Activated CD4-positive, alpha-beta T cell treated with anti-CD3 and anti-CD28 coated beads, Interleukin-2, Interleukin-4, amounts not matched to agents 100 ng/mL and 50 ng/mL, durations not matched to agents 16 hours and 8 hours (primary cell): ENCODE data around the gene MNAT1.
"Not testable (repeated sequence)": the region's sequence is repeated elsewhere in the genome, so short reads cannot be mapped to it uniquely, and the experiment has no call there.

Experiments used
- DNase-seq: peaks from one replicate; pipeline ENCODE4 v3.0.0-alpha.2; 2020; ENCODE audit warnings: low spot score

MNAT1 gene

DNA sequence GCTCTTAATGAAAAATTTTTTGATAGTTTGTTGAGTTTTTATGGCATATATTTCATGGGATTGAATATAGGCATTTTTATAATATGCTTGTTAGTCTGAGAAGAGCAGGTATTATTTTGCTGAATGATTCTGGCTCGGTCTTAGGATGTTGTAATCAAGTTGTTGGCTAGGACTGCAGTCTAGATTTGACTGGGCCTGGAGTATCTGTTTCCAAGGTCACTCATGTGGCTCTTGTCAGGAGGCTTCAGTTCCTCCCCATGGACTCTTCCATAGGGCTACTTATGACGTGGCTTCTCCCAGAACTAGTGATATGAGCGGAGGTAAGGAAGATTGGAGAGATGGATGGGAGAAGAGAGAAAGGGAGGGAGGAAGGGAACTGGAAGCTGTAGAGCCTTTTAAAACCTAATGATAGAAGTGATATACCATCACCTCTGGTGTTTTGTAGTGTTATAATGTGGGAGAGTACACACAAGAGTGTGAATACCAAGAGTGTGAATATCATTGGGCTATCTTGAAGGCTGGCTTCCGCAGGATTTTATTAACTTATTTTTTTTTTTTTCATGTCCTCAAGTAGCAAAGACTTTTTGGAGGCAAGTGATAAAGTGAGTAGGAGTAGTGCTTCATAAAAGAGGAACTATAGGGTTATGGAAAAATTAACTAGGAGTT, 4.4 kb downstream of the MNAT1 start:
- DNase-seq, result no peak

DNA sequence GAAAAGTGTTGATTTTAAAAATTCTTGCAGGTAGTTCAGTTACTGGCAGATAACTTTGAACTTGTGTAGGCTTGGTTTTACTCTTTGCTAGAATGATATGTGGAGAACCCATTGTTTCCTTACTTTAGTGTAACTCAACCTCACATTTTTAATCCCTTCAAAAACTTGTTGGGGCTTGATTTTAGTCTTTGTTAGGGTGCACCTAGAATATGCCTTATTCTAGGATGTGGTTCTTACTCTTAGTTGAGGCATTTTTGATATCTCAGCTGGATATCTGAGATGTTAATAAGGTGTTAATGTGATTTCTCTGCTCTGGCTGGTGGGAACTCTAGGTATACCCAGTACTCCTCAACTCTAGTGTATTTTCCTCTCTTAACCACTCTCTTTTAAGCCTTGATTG, 10.0 kb downstream of the MNAT1 start:
- DNase-seq, result no peak

DNA sequence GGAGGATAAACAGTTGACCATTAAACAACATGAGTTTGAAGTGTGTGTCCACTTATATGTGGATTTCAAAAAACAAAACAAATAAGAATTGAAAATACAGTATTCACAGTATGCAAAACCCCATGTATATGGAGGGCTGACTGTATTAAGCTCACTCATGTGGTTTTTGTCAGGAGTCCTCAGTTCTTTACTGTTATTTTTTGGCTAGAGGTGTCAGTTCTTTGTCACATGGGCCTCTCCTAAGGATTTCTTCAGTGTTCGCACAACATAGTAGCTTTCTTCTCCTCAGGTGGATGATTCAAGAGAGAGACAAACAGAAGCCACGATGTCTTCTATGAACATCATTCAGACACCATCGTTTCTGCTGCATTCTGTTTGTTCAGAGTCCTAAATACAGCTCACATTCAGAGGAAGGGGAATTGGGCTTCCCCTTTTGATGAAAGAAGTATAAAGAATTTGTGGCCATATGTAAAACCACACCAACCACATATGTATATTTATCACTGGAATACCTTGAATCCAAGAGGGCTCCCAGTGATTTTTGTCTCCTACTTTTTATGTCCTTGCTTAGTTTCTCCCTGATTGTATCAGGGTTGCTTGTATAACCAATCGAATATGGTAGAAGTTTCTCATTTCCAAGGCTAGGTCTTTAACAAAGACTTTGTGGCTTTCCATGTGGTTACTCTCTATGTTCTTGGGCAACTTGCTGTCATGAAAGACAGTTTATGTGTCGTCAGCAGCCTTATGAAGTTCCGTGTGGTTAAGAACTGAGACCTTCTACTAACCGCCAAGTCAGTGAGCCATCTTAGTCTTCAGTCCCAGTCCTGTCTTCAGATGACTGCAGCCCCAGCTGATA, 18.9 kb downstream of the MNAT1 start:
- peak; percentile 91 for DNase-seq

DNA sequence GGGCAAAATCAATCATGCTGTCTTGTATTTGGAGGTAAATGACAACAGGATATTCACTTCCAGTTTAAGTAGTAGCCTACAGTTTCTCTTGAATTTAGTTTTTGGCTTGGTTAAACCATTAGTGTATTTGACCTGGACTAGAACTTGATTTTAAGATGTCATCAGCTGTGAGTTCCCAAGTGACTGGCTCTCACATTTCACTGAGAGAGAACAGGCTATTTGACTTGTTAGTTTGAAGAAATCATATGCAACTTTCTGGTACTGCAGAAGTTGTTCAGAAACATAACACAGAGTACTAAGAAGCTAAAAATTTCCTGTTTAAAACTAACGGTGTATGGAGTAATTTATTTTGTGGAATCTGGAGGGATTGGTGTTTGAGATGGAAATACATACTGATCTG, 22.3 kb downstream of the MNAT1 start:
- DNase-seq, result no peak

DNA sequence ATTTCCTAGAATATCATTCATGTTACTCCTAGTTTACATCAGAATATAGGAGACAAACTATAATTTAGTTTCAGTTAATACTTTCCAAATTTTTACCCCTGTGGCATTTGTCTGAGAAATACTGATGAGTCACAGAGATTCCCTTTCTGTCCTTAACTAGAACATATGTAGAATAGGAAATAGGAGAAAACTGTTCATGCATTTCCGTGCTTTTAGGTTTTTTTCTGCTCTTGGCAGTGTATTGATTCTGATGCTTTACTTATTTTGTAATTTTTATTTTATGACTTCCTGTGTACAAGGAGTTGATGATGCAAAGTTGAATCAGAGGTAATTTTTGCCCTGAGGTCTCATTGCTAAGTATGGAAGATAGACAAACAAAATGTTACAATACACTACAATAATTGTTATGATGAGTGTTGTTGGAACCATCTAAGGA, 23.0 kb downstream of the MNAT1 start:
- DNase-seq, result no peak

DNA sequence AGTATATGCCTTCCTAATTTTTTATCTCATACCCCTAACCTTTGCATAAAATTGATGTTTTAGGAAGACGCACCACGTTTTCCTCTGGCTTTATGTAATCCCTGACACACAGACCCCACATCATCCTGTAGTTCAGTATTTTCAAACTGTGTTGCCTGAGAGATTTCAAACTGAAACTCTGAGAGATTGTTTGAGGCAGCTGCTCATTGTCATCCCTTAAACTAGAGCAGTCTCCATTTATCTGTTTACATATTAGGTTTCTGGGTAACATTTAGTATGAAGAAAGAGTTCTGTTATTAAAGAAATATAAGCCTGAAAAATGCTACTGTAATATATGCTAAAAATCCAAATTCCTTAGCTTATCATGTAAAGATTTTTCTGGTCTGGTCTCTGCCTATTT, 24.3 kb downstream of the MNAT1 start:
- no peak for DNase-seq

DNA sequence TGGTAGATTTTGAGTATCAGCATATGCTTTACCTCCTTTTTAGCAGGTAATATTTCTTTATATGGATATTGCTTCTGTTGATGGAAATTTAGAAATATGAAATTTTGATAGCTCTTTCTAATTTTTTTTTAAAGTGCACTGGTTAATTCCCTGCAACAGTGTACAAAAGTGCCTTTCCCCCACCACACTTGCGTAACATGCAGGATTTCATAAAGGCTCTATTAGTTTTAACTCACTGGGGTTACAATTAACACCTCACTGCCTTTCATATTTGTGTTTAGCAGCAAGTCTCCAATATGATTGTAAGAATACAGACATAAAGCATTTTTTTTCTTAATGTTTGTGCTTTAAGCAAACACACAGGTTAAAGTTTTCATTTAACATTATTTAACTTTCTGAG, 25.6 kb downstream of the MNAT1 start:
- DNase-seq, result no peak

DNA sequence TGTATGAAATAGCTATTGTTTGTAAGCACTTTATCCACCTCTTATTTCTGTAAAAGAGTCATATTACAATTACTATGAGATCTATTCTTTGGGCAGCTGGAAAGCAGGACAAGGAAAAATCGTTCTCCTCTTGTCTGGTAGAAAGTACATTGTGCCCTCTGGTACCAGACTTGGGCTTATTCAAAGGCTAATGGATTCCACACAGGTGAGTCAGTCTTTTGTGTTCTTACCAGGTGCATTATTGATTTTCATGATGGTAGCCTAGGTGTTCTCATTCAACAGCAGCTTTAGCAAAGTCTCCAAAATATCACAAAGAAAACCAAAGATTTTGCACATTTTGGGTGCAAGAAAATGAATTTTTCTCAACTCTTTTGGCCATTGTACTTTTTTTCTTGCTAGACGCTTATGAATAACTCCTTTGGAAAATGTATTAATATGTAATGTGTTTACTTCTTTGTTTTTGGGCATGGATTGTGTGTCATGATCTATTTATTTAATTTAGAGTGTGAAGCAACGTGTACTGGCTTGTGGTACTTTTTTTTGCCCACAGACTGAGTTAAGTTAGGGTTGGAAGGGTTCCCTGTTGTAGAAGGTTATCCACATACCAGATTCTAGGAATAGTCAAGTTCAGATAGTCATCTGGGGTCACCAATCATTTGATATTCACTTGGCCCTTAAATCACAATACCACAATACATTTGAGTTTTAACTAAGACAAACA, 26.2 kb downstream of the MNAT1 start:
- DNase-seq, result no peak

DNA sequence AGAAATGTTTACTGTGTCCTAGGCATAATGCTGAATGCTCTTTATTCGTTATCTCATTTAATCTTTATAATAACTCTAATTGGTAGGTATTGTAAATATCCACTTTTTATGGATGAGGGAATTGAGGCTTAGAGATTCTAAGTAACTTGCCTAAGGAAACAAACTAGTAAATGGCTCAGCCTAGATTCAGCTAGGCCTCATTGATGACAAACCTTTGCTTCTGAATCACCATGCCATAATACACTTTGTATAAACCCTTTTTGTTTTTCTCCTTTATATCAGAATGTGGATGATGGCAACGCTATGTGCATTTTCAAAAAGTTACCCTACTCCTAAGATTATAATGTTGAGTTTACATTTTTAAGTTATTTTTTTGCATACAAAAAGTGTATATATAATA, 34.0 kb downstream of the MNAT1 start:
- DNase-seq, result no peak

DNA sequence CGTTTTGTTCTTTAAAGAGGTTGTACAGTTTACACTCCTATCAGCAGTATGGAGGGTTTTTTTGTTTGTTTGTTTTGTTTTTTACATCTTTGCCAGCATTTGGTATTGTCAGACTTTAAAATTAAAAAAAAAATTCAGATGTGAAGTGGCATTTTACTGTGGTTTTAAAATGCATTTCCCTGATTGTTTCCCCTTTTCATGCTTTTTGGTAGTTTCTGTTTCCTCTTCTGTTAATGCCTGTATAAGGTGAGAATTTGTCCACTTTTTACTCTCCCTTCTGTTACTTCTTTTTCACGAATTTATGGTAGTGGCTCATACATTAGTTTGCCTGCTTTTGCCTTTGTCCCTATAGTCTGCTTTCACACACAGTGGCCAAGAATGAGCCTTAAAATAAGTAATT, 36.6 kb downstream of the MNAT1 start:
- DNase-seq, result no peak

DNA sequence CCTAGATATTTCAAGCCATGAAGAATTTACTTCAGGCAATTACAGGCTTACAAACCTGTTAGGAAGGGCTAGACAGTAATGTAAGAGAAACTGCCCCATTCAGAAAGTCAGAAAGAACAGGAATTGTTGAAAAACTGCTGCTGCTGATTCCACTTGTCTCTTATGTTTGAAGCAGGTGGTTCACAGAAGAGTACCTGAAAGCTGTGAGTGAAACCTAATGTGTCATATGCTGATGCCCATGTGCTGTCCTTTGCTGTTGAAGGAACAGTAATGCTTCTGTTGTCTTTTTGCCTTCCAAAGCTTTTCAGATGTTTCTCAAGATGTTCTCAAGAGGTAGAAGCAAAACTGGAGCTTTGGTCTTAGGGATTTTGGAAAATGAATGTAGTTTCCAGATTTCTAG, 39.0 kb downstream of the MNAT1 start:
- DNase-seq, result no peak

DNA sequence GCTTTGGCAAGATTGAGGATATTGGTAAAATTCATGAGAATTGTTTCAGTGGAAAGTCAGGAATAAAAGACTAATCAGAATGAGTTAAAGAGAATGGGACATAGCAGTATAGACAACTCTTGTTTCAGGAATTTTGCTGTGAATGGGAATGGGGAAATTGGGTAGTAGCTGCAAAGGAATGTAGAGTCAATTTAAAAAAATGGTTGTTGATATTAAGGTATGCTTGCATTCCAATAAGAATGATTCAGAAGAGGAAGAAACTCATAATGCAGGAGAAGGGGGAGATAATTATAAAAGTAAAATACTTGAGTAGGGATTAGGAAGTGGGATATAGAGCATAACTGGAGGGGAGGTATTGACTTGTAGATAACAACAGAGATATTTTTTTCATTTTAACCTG, 40.7 kb downstream of the MNAT1 start:
- no peak for DNase-seq

DNA sequence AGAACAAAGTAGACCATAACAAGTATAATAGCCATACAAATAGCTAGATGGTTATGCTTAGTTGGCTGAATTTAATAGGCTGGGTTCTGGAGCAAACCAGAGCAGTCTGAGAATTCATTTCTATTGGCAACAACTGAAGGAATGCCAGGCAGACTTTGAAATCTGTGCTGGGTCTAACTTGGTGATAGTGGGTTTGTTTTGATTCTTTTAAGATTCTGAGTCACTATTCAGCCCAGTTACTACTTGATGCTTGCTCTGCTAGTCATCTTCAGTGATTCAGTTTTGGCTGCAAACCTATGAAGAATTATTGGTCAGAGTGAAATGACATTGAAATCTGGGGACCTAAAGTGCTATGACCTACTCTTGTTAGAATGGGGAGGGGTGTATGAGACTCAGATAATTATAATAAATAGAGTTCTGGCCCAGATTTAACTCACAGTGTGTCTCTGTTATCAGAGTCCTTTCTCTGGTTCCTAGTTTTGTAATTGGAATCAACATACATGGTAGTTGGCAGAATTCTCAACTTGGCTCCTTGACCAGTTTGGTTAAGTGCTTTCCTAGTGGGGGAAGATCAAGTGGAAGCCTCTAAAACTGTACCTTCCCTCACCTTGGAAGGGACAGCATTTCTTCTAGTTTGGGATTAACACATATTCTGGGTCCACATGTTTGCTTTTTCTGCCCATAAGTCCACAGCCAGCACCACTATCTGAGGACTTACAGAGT, 43.5 kb downstream of the MNAT1 start:
- no peak for DNase-seq

DNA sequence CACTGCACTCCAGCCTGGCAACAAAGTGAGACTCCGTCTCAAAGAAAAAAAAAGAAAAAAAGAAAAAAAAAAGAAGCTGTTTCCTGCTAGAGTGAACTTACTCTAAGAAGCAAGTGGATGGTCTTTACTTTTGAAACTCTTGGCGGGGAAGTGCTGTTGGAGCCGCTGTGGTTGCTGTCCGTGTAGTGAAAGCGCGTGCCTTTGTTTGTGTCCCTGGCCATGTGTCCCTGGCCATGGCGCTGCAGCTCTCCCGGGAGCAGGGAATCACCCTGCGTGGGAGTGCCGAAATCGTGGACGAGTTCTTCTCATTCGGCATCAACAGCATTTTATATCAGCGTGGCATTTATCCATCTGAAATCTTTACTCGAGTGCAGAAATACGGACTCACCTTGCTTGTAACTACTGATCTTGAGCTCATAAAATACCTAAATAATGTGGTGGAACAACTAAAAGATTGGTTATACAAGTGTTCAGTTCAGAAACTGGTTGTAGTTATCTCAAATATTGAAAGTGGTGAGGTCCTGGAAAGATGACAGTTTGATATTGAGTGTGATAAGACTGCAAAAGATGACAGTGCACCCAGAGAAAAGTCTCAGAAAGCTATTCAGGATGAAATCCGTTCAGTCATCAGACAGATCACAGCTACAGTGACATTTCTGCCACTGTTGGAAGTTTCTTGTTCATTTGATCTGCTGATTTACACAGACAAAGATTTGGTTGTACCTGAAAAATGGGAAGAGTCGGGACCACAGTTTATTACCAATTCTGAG, 45.4 kb downstream of the MNAT1 start:
- DNase-seq, result peak; percentile 27

DNA sequence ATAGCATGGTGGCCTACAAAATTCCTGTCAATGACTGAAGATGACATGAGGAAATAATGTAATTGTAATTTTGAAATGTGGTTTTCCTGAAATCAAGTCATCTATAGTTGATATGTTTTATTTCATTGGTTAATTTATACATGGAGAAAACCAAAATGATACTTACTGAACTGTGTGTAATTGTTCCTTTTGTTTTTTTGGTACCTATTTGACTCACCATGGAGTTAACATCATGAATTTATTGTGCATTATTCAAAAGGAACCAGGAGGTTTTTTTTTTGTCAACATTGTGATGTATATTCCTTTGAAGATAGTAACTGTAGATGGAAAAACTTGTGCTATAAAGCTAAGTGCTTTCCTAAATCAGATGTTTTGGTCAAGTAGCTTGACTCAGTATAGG, 46.0 kb downstream of the MNAT1 start:
- DNase-seq, result not testable (repeated sequence)

DNA sequence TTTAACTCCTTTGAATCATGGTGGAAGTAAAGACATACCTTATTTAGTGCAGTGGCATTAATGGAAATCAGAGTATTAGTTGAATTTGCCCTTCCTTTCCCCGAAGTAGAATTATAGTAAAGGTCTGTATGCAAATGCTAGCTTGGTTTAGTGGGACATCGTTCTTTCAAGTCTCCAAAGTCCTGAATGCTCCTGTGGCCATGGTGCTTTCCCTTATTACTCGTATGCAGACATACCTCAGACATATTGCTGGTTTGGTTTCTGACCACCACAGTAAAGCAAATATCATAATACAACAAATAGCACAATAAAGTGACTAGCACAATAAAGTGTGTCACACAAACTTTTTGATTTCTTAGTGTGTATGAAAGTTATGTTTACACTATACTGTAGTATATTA, 52.3 kb downstream of the MNAT1 start:
- DNase-seq, result no peak

DNA sequence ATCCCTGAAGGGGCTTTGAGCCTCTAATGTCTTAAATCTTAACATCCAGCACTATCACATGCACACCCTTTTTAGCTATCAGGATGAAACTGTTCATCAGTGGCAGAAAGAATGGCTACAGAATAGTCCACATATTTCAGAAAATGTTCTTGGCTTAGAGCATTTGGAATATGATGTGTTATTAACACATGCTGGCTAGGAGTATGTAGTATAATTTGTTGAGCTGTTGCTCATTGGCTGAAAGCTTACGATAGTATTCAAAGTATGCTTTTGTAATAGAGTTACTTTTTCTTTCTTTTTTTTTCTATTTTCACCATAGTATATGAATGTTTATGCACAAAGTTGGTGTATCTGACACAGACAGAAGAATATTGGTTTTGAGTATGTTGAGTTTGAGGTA, 55.1 kb downstream of the MNAT1 start:
- DNase-seq, result no peak

DNA sequence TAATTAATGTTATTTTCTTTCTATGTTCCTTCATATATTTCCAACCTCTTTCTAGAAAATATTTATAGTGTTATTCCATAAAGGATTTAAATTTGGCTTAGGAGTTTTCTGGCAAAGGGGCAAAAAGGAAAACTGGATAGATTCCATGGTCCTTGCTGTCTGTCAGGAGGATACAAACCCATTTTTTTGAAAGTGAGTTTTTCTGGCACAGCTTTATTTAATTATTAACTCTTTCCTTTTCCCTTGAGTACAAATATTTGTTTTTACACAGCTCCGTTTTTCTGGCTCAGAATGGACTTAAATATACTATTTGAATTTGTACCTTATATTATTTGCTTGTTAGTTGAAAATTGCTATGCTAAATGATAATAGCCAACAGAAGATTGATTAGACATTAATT, 56.3 kb downstream of the MNAT1 start:
- DNase-seq, result no peak

DNA sequence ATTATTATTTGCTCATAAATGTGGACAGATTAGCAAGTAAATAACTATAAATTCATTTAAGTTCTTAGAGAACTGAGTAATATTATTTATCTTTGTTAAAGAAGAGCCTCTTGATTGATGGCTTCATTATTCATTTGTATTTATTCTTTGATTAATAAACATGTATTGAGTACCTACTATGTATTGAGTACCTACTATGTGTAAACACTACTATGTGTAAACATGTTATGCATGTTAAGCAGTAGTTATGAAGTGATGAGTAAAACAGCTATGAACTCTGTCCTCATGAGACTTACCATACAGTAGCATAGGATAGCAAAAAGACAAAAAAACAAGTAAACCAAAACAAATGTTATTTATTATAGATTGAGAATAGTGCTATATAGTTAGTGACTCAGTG, 61.9 kb downstream of the MNAT1 start:
- DNase-seq, result no peak

DNA sequence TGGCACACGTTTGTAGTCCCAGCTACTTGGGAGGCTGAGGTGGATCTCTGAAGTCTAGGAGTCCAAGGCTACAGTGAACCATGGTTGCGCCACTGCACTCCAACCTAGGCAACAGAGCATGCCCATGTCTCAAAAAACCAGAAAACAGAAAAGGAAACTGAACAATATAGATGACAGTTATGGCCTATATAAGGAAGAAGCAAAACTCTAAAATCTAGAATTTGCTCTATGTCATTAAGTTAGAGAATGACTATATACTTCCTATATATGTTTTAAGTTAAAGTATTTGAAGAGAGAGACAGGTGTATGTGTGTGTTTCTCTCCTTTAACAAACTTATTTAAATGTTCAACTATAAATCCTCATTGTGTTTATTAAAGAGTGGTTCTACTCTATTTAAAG, 65.8 kb downstream of the MNAT1 start:
- no peak for DNase-seq

DNA sequence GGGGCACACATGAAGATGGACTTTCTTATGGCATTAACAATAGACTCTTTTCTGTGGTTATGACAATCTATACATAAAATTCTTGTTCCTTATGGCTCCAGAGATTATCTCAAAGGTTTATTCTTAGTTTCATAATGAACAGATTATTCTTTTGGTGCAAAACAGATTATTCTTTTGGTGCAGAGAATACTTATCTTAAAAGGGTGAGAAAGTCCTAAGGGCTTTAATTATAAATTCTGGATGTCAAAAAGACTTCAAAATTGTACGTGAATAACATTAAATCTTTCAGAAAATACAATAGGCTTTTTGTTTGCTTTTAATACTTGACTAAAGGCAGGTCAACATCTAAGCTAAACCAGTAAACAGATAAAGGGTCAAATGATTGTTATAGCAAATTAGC, 69.3 kb downstream of the MNAT1 start:
- no peak for DNase-seq
